Tibial nerve (tissue), 4 donors: ENCODE measurements around the gene NR2F1-AS1. TPM values are rescaled to one million over a fixed set of nuclear protein-coding genes. Genes with fewer than 3 reads are reported as not detected.
A peak's percentile ranks its signal among the peaks of the same experiment; 100 is the strongest.
"Not testable (repeated sequence)": the region's sequence is repeated elsewhere in the genome, so short reads cannot be mapped to it uniquely, and the experiment has no call there.

Experiments used
- DNase-seq, 2 donors: peaks; one replicate each; pipeline ENCODE4 v3.0.0-alpha.2; 2019; ENCODE audit warnings: low spot score in 2 of 2
- H3K27ac ChIP-seq, 4 donors: fragments of 200-600 bp; sonication (generic) in 3 of 4; one replicate each; pipeline ENCODE4 v1.5.1; 2017 to 2019; ENCODE audit warnings: mild to moderate bottlenecking in 1 of 4
- H3K27me3 ChIP-seq, 2 donors: fragments of 200-600 bp; sonication (generic) in 1 of 2; one replicate each; pipeline versions ENCODE4 v1.5.1 to v1.6.0; 2017 to 2019
- H3K36me3 ChIP-seq, 3 donors: fragments of 200-600 bp; sonication (generic); one replicate each; pipeline ENCODE4 v1.5.1; 2018 to 2019
- H3K4me1 ChIP-seq, 4 donors: fragments of 200-600 bp; sonication (generic) in 3 of 4; one replicate each; pipeline ENCODE4 v1.5.1; 2017 to 2019
- H3K4me3 ChIP-seq, 4 donors: fragments of 200-600 bp; sonication (generic) in 3 of 4; one replicate each; pipeline ENCODE4 v1.5.1; 2017 to 2019; ENCODE audit warnings: mild to moderate bottlenecking in 1 of 4, moderate library complexity in 1 of 4
- H3K9me3 ChIP-seq, 4 donors: fragments of 200-600 bp; sonication (generic) in 3 of 4; one replicate each; pipeline ENCODE4 v1.5.1; 2017 to 2019
- EP300 ChIP-seq, 2 donors: sonication (generic); formaldehyde crosslinking; IDR thresholded peaks; one replicate each; pipeline ENCODE4 v1.6.1; 2017; ENCODE audit warnings: antibody characterized with exemption in 2 of 2, mild to moderate bottlenecking in 1 of 2
- POLR2A ChIP-seq, 2 donors: fragments of 450-650 bp; IDR thresholded peaks; one replicate each; pipeline ENCODE4 v1.6.1; 2017; ENCODE audit warnings: antibody characterized with exemption in 2 of 2, mild to moderate bottlenecking in 2 of 2, moderate library complexity in 2 of 2
- WGBS, 2 donors: methylation state at CpG; one replicate each; pipeline ENCODE4 v1.1.5; 2018; 5-methylcytosine and 5-hydroxymethylcytosine counted together
- total RNA-seq, 4 donors: library from RNA; depleted of rRNA; stranded (reverse); fragments of >200 nt; gene quantifications; one replicate each; pipeline ENCODE4 v1.1.0, GENCODE V29; 2016
- TF ChIP-seq, protein P1 (sequence below), 5 experiments: fragments of 200-600 bp in 3 of 5; fragments of 450-650 bp in 2 of 5; sonication (generic) in 3 of 5; IDR thresholded peaks; one replicate each; pipeline ENCODE4 v1.5.1; 2016 to 2019; ENCODE audit warnings: antibody characterized with exemption in 5 of 5, mild to moderate bottlenecking in 3 of 5, moderate library complexity in 2 of 5

The NR2F1-AS1 gene
- total RNA-seq, 4 donors from 2014 or later, result 13.5 to 38.4 (median 35.4) TPM

DNA sequence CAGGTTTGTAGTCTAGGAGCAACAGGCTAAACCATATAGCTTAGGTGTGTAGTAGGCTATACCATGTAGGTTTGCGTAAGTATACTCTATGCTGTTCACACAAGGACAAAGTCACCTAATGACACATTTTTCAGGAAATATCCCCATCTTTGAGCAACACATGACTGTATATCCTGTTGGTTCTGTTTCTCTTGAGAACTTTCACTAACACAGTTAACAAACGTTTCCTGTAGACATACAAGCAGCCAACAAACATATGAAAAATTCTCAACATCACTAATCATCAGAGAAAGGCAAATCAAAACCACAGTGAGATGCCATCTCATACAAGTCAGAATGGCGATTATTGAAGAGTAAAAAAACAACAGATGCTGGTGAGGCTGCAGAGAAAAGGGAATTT, 68.2 kb downstream of the NR2F1-AS1 start:
- H3K4me3 ChIP-seq, result no peak overlapping the region
- DNase-seq, result no peak
- TF ChIP-seq POLR2A (IDR thresholded peaks at IDR 0.05) (no peak), EP300 (IDR thresholded peaks at IDR 0.05) (no peak)
- TF ChIP-seq, protein P1, sequence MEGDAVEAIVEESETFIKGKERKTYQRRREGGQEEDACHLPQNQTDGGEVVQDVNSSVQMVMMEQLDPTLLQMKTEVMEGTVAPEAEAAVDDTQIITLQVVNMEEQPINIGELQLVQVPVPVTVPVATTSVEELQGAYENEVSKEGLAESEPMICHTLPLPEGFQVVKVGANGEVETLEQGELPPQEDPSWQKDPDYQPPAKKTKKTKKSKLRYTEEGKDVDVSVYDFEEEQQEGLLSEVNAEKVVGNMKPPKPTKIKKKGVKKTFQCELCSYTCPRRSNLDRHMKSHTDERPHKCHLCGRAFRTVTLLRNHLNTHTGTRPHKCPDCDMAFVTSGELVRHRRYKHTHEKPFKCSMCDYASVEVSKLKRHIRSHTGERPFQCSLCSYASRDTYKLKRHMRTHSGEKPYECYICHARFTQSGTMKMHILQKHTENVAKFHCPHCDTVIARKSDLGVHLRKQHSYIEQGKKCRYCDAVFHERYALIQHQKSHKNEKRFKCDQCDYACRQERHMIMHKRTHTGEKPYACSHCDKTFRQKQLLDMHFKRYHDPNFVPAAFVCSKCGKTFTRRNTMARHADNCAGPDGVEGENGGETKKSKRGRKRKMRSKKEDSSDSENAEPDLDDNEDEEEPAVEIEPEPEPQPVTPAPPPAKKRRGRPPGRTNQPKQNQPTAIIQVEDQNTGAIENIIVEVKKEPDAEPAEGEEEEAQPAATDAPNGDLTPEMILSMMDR (IDR thresholded peaks at IDR 0.05), result no peak
- 69% methylated on average over 3 of the region's 3 CpGs for WGBS, 2 donors
- H3K9me3 ChIP-seq, result no peaks in the 10 kb centered on the region
- H3K4me1 ChIP-seq, result peaks cover 0 to 11% (median 0%) of the 10 kb centered on the region in 4 donors
- H3K27me3 ChIP-seq, result no peaks in the 10 kb centered on the region
- H3K36me3 ChIP-seq, result no peaks in the 10 kb centered on the region
- no peak overlapping the region for H3K27ac ChIP-seq

GRCh38 chr5:93511445-93511844, 69.6 kb downstream of the NR2F1-AS1 start:
- peaks cover 0 to 11% (median 0%) of the 10 kb centered on the region in 4 donors for H3K4me1 ChIP-seq
- H3K36me3 ChIP-seq, result no peaks in the 10 kb centered on the region
- H3K4me3 ChIP-seq, result no peak overlapping the region
- TF ChIP-seq EP300 (IDR thresholded peaks at IDR 0.05), result no peak
- 100% methylated on average over 2 of the region's 2 CpGs for WGBS, 2 donors
- no peak overlapping the region for H3K27ac ChIP-seq
- no peak for DNase-seq
- H3K27me3 ChIP-seq, result no peaks in the 10 kb centered on the region
- H3K9me3 ChIP-seq, result no peaks in the 10 kb centered on the region

DNA sequence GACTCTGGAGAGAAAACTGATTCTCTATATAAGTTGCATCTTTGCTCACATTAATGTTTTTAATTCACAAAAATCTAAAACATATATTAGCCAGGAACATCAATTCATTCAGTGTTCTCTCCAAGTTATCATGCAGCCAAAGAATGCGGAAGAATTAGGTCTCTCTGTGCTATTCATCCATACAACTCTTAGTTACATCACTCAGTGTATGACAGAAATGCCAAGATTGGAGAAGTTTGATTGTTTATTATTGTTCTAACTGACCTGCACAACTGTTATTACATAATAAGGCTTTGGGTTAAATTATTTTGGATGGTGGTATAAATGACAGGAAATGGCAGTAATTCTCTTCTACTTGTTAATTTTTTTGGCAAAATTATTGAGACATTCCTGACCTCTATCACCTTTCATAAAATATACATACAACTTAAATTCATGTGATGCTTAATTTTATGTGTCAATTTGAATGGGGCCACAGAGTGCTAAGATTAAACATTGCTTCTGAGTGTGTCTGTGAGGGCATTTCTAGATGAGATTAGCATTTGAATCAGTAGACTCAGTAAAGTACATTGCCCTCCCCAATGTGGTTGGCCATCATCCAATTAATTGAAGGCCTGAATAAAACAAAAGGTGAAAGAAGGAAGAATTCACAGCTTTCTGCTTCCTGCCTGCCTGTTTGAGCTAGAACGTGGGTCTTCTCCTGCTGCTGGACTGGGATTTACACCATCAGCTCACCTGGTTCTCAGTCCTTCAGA, 70.2 kb downstream of the NR2F1-AS1 start:
- 48 to 64% methylated on average over 2 of the region's 2 CpGs for WGBS, 2 donors
- peaks cover 0 to 11% (median 0%) of the 10 kb centered on the region in 4 donors for H3K4me1 ChIP-seq
- TF ChIP-seq EP300 (IDR thresholded peaks at IDR 0.05), result no peak

DNA sequence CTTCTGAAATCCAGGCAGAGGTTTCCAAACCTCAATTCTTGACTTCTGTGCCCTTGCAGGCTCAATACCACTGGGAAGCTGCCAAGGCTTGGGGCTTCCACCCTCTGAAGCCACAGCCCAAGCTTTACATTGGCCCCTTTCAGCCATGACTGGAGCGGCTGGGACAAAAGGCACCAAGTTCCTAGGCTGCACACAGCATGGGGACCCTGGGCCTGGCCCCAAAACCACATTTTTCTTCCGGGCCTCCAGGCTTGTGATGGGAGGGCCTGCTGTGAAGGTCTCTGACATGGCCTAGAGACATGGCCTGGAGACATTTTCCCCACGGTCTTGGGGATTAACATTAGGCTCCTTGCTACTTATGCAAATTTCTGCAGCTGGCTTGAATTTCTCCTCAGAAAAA, 75.5 kb downstream of the NR2F1-AS1 start:
- H3K27ac ChIP-seq, H3K4me3 ChIP-seq, H3K9me3 ChIP-seq, DNase-seq, H3K36me3 ChIP-seq, H3K27me3 ChIP-seq: not testable (repeated sequence)
- H3K4me1 ChIP-seq, result peaks cover 0 to 12% (median 0%) of the 10 kb centered on the region in 4 donors
- 80 to 83% methylated on average over 3 of the region's 3 CpGs for WGBS, 2 donors

More for the DNA sequence above, 70.2 kb downstream of the NR2F1-AS1 start:
- Histone ChIP-seq H3K27ac (peak overlapping the region in 1 of 4 donors; percentile 7), H3K4me3 (no peak overlapping the region), H3K36me3 (no peaks in the 10 kb centered on the region), H3K27me3 (no peaks in the 10 kb centered on the region), H3K9me3 (no peaks in the 10 kb centered on the region)
- DNase-seq, result no peak

DNA sequence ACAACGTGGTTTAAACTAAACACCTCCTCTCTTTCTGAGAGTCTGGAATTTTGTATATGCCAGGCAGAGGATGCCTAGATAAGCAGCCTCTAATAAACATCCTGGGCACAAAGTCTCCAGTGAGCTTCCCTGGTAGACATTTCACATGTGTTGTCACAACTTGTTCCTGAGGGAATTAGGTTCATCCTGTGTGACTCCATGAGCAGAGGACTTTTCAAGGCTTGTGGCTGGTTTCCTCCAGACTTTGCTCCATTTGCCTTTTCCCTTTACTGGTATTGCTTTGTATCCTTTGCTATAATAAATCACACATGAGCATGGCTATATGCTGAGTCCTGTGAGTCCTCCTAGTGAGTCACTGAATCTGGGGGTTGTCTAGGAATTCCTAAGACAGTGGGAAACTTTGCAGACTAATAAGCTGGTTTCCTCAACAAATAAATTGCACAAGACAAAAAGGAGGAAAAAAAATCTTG, 77.4 kb downstream of the NR2F1-AS1 start:
- Histone ChIP-seq H3K4me1 (peaks cover 0 to 5% (median 0%) of the 10 kb centered on the region in 4 donors), H3K9me3 (no peaks in the 10 kb centered on the region), H3K27me3 (no peaks in the 10 kb centered on the region), H3K4me3 (no peak overlapping the region), H3K27ac (no peak overlapping the region), H3K36me3 (no peaks in the 10 kb centered on the region)
- 36 to 78% methylated on average over 1 of the region's 1 CpG for WGBS, 2 donors
- TF ChIP-seq EP300 (IDR thresholded peaks at IDR 0.05) (no peak), POLR2A (IDR thresholded peaks at IDR 0.05) (no peak)
- TF ChIP-seq, protein P1 (IDR thresholded peaks at IDR 0.05), result no peak
- no peak for DNase-seq

DNA sequence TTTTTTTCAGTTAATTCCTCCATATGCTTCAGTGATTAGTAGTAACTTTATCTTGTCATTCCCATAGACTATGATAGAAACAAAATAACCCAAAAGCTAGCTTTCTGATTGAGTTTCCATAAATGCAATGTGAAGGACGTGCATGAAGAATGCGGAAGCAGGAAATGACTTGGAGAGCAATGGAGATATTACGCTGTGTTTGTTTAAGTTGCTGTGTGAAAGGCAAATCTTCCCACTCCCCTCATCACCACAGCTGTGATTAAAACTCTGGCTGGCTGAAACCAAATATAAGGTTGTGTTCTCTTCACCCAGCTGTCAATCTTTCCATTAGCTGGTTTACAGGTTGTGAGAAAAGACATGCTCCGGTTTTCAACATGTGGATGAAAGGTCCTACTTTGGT, 83.9 kb downstream of the NR2F1-AS1 start:
- DNase-seq, result no peak
- no peak overlapping the region for H3K4me3 ChIP-seq
- 79 to 89% methylated on average over 4 of the region's 4 CpGs for WGBS, 2 donors

More for the DNA sequence above, 83.9 kb downstream of the NR2F1-AS1 start:
- TF ChIP-seq POLR2A (IDR thresholded peaks at IDR 0.05) (no peak), EP300 (IDR thresholded peaks at IDR 0.05) (no peak)
- TF ChIP-seq, protein P1 (IDR thresholded peaks at IDR 0.05), result no peak
- Histone ChIP-seq H3K9me3 (no peaks in the 10 kb centered on the region), H3K36me3 (no peaks in the 10 kb centered on the region), H3K27ac (no peak overlapping the region), H3K27me3 (no peaks in the 10 kb centered on the region), H3K4me1 (no peaks in the 10 kb centered on the region)
